Psoas muscle (tissue), 8 donors: ENCODE results near the gene VPS54. TPM values are rescaled to one million over a fixed set of nuclear protein-coding genes. Genes with fewer than 3 reads are reported as not detected.

ENCODE experiments used
- ATAC-seq, 4 donors: fragments of 200-7000 bp; cut with Tn5 transposase; one replicate each; pipeline ENCODE4 v1.9.1; 2020; ENCODE audit warnings: moderate library complexity in 3 of 4, mild to moderate bottlenecking in 2 of 4
- DNase-seq, 2 donors: peaks; one replicate each; pipeline ENCODE4 v3.0.0-alpha.2; 2020
- H3K27ac ChIP-seq: fragments of 200-600 bp; one replicate; pipeline ENCODE4 v1.8.0; 2022
- H3K27me3 ChIP-seq, 3 donors: fragments of 200-600 bp in 1 of 3; one replicate each; pipeline versions ENCODE4 v1.6.1 to v1.8.0; 2013 to 2022; ENCODE audit warnings: low read length in 2 of 3, mild to moderate bottlenecking in 2 of 3, moderate library complexity in 1 of 3; ENCODE audit not compliant: insufficient read depth in 3 of 3
- H3K36me3 ChIP-seq, 2 donors: fragments of 200-600 bp in 1 of 2; one replicate each; pipeline versions ENCODE4 v1.6.1 to v1.8.0; 2013 to 2022; ENCODE audit warnings: low read depth in 1 of 2, mild to moderate bottlenecking in 1 of 2, moderate library complexity in 1 of 2; ENCODE audit not compliant: insufficient read depth in 1 of 2
- H3K4me1 ChIP-seq: fragments of 200-600 bp; one replicate; pipeline ENCODE4 v1.8.0; 2022
- H3K4me3 ChIP-seq: fragments of 200-600 bp; one replicate; pipeline ENCODE4 v1.8.0; 2022; ENCODE audit warnings: mild to moderate bottlenecking
- H3K9me3 ChIP-seq: fragments of 200-600 bp; one replicate; pipeline ENCODE4 v1.8.0; 2022
- WGBS, 3 donors: extraction: QIAGEN DNeasy Blood & Tissue Kit; methylation state at CpG; one replicate each; pipeline versions ENCODE4 v1.1.6 to v1.1.7; 2013; 5-methylcytosine and 5-hydroxymethylcytosine counted together
- intact Hi-C, 2 donors: fragments of 100-400 bp; cut with DNase I; formaldehyde crosslinking; loops; one replicate each; pipeline versions ENCODE4 v1.11.0 to v1.14.2; 2022
- polyA plus RNA-seq, 3 donors: library from polyadenylated mRNA; stranded (reverse); fragments of 200-250 nt; gene quantifications; one replicate each; pipeline ENCODE4 v1.2.3, GENCODE V29; 2013
- total RNA-seq, 4 donors: library from RNA; stranded (reverse); fragmentation: NEBNext Ultra II Directional in 2 of 4; extraction: Animal tissue kit (Norgen Biotek cat#: 25700) in 2 of 4; gene quantifications; one replicate each; pipeline versions ENCODE4 v1.2.1 to v1.2.4, GENCODE V29; 2021 to 2023
- TF ChIP-seq, protein P1 (sequence below): fragments of 200-600 bp; IDR thresholded peaks from one replicate; pipeline ENCODE4 v1.8.0; 2022; ENCODE audit warnings: antibody characterized with exemption
- donor health status: healthy with polysubstance abuse.
- donor health status: DM: no; HTN: no; CAD: no; lungs with moderate emphysema.
- donor health status: Bipolar disorder and iron deficiency.
- donor health status: healthy.
- donor health status: DM: yes; HTN: yes; CAD: no.
- donor health status: DM: no; HTN: no; CAD: no.
- donor health status: DM: no; HTN: no; CAD: no.
- donor health status: DM: yes; HTN: yes; CAD: no.

Gene VPS54
- total and polyA plus RNA-seq, 7 donors: 5.1 to 9.9 (median 8.2) TPM

DNA sequence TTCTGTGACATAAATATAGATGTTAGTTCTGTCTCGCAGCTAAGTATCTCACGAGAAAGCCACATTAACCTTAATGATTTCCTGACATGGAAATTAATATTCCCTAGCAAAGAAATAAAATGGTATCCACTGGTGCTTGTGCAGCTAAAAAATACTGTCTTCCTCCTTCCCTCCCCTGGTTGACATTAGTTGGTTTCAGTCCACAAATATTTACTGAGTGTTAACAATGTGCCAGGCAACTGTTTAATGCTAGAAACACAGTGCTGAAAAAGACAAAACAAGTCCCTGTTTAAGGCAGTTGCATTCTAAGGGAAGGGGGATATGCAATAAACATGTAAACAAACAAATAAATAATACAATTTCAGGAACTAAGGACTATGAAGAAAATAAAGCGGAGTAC lies 44.2 kb upstream of the VPS54 start:
- Histone ChIP-seq H3K9me3 (no peaks in the 10 kb centered on the region), H3K27me3 (no peaks in the 10 kb centered on the region), H3K27ac (peak overlapping the region; percentile 50), H3K4me1 (no peaks in the 10 kb centered on the region), H3K4me3 (no peak overlapping the region), H3K36me3 (no peaks in the 10 kb centered on the region)
- 86 to 92% (median 88%) methylated on average over 3 of the region's 3 CpGs for WGBS, 3 donors
- no peak for ATAC-seq
- DNase-seq: no peak
- TF ChIP-seq, protein P1, sequence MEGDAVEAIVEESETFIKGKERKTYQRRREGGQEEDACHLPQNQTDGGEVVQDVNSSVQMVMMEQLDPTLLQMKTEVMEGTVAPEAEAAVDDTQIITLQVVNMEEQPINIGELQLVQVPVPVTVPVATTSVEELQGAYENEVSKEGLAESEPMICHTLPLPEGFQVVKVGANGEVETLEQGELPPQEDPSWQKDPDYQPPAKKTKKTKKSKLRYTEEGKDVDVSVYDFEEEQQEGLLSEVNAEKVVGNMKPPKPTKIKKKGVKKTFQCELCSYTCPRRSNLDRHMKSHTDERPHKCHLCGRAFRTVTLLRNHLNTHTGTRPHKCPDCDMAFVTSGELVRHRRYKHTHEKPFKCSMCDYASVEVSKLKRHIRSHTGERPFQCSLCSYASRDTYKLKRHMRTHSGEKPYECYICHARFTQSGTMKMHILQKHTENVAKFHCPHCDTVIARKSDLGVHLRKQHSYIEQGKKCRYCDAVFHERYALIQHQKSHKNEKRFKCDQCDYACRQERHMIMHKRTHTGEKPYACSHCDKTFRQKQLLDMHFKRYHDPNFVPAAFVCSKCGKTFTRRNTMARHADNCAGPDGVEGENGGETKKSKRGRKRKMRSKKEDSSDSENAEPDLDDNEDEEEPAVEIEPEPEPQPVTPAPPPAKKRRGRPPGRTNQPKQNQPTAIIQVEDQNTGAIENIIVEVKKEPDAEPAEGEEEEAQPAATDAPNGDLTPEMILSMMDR: no peak
- intact Hi-C loops: no loop called here

DNA sequence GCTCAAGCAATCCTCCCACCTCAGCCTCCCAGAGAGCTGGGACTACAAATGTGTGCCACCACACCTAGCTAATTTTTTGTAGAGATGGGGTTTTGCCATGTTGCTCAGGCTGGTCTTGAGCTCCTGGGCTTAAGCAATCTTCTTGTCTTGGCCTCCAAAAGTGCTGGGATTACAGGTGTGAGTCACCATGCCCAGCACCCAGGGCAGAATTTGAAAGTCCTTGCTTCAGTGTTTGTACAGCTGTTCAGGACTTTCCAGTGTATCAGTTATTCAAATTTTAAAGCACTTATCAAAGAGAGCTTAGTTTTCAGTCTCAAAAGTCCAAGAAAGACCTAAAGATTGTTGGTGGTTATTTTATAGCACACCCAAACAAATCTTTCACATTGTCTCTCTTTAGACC lies 43.6 kb upstream of the VPS54 start:
- ATAC-seq (no peak), DNase-seq (no peak)
- Histone ChIP-seq H3K4me1 (no peaks in the 10 kb centered on the region), H3K27ac (no peak overlapping the region), H3K4me3 (no peak overlapping the region), H3K27me3 (no peaks in the 10 kb centered on the region), H3K9me3 (no peaks in the 10 kb centered on the region), H3K36me3 (no peaks in the 10 kb centered on the region)
- intact Hi-C loops: no loop called here
- TF ChIP-seq, protein P1: no peak

DNA sequence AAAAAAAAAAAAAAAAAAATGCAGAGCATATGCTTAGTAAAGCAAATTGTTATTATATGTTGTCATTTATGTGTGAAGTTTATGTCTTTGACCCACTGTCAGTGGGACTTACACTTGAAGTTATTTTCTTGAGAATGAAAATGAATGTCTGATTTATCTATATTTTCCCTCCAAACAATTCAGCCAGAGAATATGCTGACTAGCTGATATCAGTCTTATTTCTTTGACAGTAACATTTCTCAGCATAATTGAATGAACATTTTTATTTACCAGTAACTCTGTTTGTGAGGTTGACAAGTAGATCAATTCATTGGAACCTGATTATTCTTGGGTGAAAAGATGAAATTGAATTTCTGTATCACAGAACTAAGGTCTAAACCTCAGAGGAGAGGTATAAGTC lies 40.0 kb upstream of the VPS54 start:
- Histone ChIP-seq H3K27me3 (no peaks in the 10 kb centered on the region), H3K36me3 (no peaks in the 10 kb centered on the region), H3K27ac (no peak overlapping the region), H3K9me3 (no peaks in the 10 kb centered on the region), H3K4me3 (no peak overlapping the region), H3K4me1 (no peaks in the 10 kb centered on the region)
- DNase-seq (no peak), ATAC-seq (no peak)
- TF ChIP-seq, protein P1: no peak
- intact Hi-C loops: loop anchor here in 1 of 2 donors (10.0 kb wide), 1 partner anchor 436 kb away; no protein-coding TSS in a partner anchor

DNA sequence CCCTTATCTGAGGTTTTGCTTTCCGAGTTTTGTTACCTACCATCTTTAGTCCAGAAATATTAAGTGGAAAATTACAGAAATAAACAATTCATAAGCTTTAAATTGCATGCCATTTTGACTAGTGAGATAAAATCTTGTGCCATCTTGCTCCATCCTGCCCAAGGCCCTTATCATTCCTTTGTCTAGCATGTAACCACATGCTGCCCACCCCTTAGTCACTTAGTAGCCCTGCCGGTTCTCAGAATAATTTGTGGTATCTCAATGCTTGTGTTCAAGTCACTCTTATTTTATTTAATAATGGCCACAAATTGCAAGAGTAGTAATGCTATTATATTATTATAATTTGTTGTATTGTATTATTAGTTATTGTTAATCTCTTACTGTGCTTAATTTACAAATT lies 36.8 kb upstream of the VPS54 start:
- Histone ChIP-seq H3K4me1 (no peaks in the 10 kb centered on the region), H3K9me3 (no peaks in the 10 kb centered on the region), H3K4me3 (no peak overlapping the region), H3K27me3 (no peaks in the 10 kb centered on the region), H3K27ac (no peak overlapping the region), H3K36me3 (no peaks in the 10 kb centered on the region)
- ATAC-seq: no peak
- WGBS, 3 donors: 80 to 88% (median 87%) methylated on average over 2 of the region's 2 CpGs
- no peak for DNase-seq
- TF ChIP-seq, protein P1: no peak
- intact Hi-C loops: loop anchor here in 1 of 2 donors (10.0 kb wide), 1 partner anchor 439 kb away; no protein-coding TSS in a partner anchor

DNA sequence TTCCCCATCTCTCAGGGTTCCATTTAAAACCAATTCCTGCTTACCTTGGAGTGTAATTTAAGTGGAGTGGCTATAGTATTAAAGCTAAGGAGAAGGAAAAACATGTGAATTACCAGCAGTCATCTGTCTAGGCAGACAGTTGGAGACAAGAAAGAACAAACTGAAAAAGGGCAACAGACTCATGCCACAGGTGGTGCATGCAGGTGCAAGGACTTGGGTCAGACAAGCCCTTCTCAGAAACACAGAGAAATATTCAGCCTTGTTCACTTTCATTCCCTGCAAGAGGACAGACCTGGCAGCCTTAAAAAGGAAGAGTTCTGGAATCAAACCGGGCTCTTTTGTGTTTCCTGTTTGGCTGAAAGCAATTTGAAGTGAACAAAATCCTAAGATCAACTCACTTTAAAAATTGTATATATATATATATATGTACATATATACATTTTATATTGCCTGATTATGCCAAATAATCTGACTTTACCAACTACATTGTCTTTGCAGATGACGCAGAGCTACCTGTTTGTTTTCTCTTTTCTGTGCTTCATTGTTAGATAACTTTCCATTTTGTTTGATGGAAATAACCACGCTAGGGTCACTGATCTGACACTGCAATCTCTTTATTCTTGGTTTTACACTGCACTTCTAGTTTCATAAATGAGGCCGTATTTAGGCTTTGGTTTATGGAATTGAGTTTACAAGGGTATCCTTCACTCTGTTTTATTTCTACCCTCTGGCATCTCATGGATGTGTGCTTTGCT lies 35.1 kb upstream of the VPS54 start:
- no peaks in the 10 kb centered on the region for H3K27me3 ChIP-seq
- DNase-seq (no peak), ATAC-seq (no peak)
- WGBS, 3 donors: 69 to 77% (median 70%) methylated on average over 4 of the region's 4 CpGs
- TF ChIP-seq, protein P1: no peak
- no peaks in the 10 kb centered on the region for H3K9me3 ChIP-seq
- no peak overlapping the region for H3K27ac ChIP-seq
- H3K4me3 ChIP-seq: no peak overlapping the region
- H3K36me3 ChIP-seq: no peaks in the 10 kb centered on the region
- intact Hi-C loops: loop anchor here (5.0 to 10.0 kb wide), 2 partner anchors 88 to 440 kb away; partner anchors contain the start of gene PELI1 (in 1 of the 2)
- no peaks in the 10 kb centered on the region for H3K4me1 ChIP-seq
